LNCaP clone FGC (cell line): ENCODE measurements around the gene PRKCQ.

Experiments
- DNase-seq: peaks from one replicate; pipeline ENCODE4 v3.0.0-alpha.2; 2011; ENCODE audit warnings: low read depth
- H3K4me3 ChIP-seq: 2 replicates; pipeline ENCODE4 v1.5.1; 2011; ENCODE audit warnings: mild to moderate bottlenecking, low read depth, low read length, control low read depth
- TF ChIP-seq, protein P1 (sequence below): IDR thresholded peaks from 2 replicates; pipeline ENCODE4 v1.5.1; 2012; ENCODE audit warnings: mild to moderate bottlenecking; ENCODE audit not compliant: control insufficient read depth, insufficient read depth; ENCODE audit errors: extremely low read depth

PRKCQ gene

DNA sequence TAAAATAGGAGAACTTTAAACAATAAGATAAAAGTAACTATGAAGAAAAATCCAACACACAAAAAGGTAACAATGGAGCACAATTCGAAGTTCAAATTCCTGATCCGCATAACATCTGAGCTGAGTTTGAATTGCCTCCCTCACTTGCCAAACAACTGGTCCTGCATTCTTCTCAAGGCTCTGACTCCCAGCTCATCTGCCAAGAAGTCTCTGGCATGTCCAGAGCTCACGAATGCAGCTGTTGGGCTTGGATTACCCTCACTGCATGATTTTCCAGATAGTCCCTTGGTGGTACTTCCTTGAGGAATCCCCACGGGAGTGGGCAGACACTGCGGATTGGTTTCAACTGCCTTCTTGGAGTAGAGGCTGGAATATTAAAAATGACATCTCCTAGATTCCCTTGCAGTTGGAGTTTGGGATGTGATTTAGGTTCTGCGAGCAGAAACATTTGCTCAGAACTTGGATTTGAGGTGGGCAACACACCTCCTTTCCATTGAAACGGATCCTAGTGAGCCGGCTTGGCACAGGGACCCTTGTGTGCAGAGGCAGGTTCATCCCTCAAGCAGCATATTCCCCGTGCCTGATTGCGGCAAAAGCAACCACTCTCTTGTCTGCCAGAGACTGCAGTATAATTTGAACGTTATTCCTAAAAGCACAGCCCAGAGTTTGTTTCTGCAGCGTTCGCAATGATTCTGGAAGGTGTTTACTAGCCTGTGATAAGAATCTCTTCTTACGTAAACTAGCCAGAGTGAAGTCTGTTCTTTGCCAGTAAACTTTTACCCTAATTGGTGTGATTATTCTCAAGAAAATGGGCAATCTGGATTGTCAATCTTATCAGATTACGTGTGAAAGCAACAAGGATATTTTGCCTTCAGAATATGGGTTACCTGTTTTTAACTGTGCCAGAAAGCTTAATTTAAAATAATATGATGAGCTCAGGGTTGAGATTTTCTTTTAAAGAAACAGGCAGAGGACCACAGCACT is 23.4 kb upstream of the PRKCQ start:
- TF ChIP-seq, protein P1, sequence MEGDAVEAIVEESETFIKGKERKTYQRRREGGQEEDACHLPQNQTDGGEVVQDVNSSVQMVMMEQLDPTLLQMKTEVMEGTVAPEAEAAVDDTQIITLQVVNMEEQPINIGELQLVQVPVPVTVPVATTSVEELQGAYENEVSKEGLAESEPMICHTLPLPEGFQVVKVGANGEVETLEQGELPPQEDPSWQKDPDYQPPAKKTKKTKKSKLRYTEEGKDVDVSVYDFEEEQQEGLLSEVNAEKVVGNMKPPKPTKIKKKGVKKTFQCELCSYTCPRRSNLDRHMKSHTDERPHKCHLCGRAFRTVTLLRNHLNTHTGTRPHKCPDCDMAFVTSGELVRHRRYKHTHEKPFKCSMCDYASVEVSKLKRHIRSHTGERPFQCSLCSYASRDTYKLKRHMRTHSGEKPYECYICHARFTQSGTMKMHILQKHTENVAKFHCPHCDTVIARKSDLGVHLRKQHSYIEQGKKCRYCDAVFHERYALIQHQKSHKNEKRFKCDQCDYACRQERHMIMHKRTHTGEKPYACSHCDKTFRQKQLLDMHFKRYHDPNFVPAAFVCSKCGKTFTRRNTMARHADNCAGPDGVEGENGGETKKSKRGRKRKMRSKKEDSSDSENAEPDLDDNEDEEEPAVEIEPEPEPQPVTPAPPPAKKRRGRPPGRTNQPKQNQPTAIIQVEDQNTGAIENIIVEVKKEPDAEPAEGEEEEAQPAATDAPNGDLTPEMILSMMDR = no peak
- H3K4me3 ChIP-seq = no peak overlapping the region
- no peak for DNase-seq

- DNase-seq = no peak
- no peak overlapping the region for H3K4me3 ChIP-seq
- TF ChIP-seq, protein P1 = no peak
Observed at GRCh38 chr10:6602700-6603084, 22.6 kb upstream of the PRKCQ start.

- no peak overlapping the region for H3K4me3 ChIP-seq
- no peak for DNase-seq
- TF ChIP-seq, protein P1 = no peak
Observed at GRCh38 chr10:6602026-6602699, 22.1 kb upstream of the PRKCQ start.

DNA sequence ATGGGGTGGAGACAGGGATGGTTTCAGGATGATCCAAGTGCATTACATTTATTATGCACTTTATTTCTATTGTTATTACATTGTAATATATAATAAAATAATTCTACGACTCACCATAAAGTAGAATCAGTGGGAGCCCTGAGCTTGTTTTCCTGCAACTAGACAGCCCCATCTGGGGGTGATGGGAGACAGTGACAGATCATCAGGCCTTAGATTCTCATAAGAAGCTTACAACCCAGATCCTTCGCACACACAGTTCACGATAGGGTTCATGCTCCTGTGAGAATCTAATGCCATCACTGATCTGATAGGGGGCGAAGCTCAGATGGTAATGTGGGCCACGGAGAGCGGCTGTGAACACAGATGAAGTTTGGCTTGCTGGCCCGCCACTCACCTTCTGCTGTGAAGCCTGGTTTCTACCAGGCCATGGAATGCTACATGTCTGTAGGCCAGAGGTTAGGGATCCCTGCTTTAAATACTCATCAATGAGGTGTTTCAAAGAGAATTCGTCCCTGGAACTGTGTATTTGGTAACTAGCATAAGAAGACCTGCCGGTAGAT is 21.2 kb upstream of the PRKCQ start:
- no peak for DNase-seq
- TF ChIP-seq, protein P1 = no peak
- no peak overlapping the region for H3K4me3 ChIP-seq

DNA sequence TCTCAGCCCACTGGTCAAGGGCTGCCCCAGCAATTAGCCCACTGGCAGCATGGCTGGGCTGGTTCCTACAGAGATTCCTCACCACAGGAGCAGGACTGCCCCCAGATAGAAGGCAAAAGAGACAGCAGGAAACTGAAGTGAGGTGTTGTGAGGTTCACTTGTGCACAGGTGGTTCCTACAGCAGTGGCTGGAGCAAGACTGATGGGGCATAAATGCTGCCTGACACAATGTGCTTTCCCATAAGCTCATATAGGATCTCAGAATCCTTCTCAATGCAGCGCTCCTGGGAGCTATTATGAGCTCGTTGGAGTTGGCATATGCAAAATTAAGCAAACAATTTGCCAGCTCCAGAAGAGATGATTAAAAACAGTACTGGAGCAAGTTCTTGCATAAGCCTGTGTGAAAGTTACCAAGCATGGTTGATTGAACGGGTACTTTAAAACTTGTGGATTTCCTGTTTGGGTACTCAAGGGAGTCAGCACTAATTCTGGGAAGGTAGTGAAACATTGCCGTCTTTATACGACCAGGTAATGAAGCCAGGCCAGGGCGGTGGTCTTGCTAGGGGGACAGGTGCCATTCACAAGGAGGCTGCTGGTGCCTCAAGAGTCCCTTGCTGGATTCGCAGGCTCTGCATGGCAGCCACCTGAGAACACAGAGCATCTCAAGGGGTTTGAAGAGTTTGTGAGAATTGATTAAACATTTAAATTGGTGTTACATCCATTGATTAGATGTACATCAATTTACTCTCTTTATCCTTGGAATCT is 20.3 kb upstream of the PRKCQ start:
- DNase-seq = no peak
- TF ChIP-seq, protein P1 = no peak
- H3K4me3 ChIP-seq = no peak overlapping the region

GRCh38 chr10:6598679-6599078 is 18.6 kb upstream of the PRKCQ start:
- no peak for DNase-seq
- TF ChIP-seq, protein P1 = no peak
- no peak overlapping the region for H3K4me3 ChIP-seq
